ENCODE measurements around the gene LTF.

DNA sequence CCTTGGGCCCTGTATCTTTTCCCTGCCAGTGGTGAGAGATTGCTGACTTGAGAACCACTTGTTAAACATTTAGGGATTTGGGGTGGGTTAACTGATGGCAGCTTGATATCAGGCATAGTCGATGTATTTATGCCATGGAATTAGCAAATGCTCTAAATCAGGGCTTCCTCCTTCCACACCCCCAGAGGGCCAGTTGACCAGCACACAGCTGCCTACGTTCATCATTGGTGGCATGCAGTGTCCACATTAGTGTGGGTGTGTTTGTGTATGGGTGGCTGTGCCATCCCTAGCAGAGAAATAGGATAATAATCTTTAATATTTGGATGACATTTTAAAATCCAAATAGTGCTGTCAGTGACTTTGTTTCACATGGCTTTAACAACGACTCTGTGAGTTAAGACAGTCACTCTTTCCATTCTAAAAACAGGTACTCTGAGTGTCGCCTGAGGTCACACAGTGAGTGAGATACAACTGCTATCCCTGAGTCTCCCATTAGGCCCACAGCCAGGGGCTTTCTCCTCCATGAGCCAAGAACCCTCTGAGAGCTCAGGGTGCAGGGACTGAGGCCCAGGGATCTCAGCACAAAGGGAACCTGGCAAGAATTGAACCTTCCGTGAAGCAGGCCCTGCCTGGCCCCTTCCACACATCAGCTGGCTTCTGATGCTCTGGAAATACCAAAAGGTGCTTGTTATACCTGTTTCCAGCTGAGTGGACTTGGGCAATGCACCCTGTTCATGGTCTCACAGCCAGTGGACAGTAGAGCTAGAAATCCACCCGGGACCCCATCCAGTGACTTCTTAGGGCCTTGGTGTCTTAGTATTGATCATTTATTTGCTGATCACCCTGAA lies 4.3 kb upstream of the LTF start:
- TF ChIP-seq EZH2phosphoT487 (IDR thresholded peaks at IDR 0.05; ENCODE audit: borderline replicate concordance, low read depth, low read length): no peak
- TF ChIP-seq, protein P1, sequence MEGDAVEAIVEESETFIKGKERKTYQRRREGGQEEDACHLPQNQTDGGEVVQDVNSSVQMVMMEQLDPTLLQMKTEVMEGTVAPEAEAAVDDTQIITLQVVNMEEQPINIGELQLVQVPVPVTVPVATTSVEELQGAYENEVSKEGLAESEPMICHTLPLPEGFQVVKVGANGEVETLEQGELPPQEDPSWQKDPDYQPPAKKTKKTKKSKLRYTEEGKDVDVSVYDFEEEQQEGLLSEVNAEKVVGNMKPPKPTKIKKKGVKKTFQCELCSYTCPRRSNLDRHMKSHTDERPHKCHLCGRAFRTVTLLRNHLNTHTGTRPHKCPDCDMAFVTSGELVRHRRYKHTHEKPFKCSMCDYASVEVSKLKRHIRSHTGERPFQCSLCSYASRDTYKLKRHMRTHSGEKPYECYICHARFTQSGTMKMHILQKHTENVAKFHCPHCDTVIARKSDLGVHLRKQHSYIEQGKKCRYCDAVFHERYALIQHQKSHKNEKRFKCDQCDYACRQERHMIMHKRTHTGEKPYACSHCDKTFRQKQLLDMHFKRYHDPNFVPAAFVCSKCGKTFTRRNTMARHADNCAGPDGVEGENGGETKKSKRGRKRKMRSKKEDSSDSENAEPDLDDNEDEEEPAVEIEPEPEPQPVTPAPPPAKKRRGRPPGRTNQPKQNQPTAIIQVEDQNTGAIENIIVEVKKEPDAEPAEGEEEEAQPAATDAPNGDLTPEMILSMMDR (conservative IDR thresholded peaks at IDR 0.05; ENCODE audit: low read length): no peak
